GM12874 (cell line): ENCODE results near the gene UNC5B.

Experiments used
- TF ChIP-seq, protein P1 (sequence below): IDR thresholded peaks from 2 replicates; pipeline ENCODE4 v1.5.1; 2011; ENCODE audit warnings: low read depth, mild to moderate bottlenecking, control low read depth, low read length, moderate library complexity; ENCODE audit not compliant: insufficient read depth

The UNC5B gene

DNA sequence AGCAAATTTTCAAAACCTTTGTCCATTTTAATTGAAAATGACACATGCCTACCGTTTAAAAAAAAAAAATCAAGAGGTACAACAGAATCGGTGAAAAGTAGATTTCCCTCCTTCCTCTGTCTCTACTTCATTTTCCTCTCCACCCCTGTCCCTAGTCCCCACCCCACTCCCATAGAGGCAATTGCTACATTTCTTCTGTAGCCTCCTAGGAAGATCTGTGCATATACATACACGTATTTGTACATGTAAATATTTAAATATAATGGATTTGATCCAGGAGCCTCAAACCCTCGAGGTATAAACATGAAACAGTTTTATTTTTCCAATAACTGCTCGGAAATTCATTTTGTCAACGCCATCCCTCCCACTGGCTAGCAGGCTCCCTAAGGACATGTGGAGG is 92.5 kb downstream of the UNC5B start:
- TF ChIP-seq, protein P1, sequence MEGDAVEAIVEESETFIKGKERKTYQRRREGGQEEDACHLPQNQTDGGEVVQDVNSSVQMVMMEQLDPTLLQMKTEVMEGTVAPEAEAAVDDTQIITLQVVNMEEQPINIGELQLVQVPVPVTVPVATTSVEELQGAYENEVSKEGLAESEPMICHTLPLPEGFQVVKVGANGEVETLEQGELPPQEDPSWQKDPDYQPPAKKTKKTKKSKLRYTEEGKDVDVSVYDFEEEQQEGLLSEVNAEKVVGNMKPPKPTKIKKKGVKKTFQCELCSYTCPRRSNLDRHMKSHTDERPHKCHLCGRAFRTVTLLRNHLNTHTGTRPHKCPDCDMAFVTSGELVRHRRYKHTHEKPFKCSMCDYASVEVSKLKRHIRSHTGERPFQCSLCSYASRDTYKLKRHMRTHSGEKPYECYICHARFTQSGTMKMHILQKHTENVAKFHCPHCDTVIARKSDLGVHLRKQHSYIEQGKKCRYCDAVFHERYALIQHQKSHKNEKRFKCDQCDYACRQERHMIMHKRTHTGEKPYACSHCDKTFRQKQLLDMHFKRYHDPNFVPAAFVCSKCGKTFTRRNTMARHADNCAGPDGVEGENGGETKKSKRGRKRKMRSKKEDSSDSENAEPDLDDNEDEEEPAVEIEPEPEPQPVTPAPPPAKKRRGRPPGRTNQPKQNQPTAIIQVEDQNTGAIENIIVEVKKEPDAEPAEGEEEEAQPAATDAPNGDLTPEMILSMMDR, result no peak

DNA sequence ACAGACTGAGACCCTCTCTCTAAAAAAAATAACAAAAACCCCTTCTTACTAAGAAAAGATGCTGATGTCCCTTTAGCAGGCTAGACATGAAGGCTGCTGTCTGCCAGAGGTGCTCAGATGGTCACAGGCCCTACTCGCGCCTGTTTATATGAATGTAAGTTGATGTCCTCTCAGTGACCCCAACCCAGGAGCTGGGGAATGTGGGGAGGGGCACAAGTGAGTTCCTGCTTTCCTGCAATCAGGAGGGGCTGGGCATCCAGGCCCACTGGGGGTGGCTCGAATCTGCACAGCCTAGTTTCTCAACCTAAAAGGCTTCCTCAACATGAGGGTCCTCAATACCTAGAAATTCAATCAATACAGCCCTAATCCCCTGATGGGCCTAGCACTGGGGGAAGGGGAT is 94.6 kb downstream of the UNC5B start:
- TF ChIP-seq, protein P1, result no peak

- TF ChIP-seq, protein P1, result no peak
Observed at GRCh38 chr10:71307469-71308085, 95.2 kb downstream of the UNC5B start.

DNA sequence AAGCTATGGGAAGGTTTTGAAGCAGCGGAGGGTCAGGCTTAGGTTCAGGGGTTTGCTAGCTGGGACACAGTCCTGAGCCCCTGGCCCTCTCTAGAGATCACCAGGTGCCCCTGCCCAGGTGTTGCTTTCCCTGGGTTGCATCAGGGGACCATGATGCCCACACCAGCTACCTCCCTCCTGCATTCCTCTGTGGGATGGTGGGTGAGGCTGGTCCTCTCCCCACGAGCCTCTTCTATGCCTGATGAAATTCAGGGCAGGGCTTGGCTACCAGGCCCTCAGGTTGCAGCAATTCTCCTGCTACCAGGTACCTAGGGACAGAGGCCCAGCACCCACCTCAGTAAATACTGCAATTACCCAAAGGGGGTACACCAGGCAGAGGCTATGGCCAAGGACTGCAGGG is 95.9 kb downstream of the UNC5B start:
- TF ChIP-seq, protein P1, result no peak

DNA sequence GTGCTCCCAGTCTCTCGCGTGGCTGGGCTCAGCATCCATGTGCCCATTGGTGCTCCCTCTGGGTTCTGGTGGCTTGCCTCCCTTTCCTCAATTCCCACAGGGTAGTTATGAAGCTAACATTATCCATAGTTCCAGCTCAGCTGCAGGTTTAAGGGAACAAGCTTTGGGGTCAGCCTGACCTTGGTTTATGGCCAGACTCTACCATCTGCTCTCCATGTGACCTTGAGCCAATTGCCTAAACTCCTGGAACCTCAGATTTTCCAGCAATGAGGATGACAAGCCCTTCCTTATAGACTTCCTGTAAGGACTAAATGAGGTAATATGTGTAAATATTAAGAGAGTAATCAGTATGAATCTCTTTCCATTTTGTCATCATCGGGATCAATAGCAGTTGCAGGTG is 96.6 kb downstream of the UNC5B start:
- TF ChIP-seq, protein P1, result no peak

GRCh38 chr10:71309919-71310318 is 97.5 kb downstream of the UNC5B start:
- TF ChIP-seq, protein P1, result no peak

DNA sequence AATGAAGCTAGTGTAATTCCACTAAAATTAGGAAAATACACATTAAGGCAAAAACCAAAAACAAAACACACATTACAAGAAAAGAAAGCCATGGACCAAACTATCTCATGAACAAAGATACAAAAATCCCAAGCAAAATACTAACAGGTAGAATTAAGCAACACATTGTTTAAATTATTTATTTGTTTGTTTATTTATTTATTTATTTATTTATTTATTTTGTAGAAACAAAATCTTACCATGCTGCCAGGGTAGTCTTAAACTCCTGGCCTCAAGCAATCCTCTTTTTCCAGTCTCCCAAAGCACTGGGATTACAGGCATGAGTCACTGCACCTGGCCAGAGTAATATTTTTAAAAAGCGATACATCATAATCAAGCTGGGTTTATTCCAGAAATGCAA is 99.8 kb downstream of the UNC5B start:
- TF ChIP-seq, protein P1, result no peak
